B cell (primary cell): Measurements from ENCODE around the gene ACR. TPM values are rescaled to one million over a fixed set of nuclear protein-coding genes. Genes with fewer than 3 reads are reported as not detected.

Experiments used
- ATAC-seq: fragments of 200-7000 bp; cut with Tn5 transposase; one replicate; pipeline ENCODE4 v1.10.0; 2021; ENCODE audit warnings: low read depth, mild to moderate bottlenecking, moderate number of reproducible peaks, moderate library complexity
- CTCF ChIA-PET: fragments of 350-600 bp; sonication (Branson Sonifier 250); formaldehyde crosslinking; loops from one replicate; lab custom pipeline; 2021; ENCODE audit warnings: antibody characterized with exemption, inconsistent platforms; lab: Charles Lee
- POLR2A ChIA-PET: fragments of 350-600 bp; sonication (Branson Sonifier 250); formaldehyde crosslinking; loops from one replicate; lab custom pipeline; 2021; ENCODE audit warnings: antibody characterized with exemption; lab: Charles Lee
- DNase-seq: peaks from one replicate; pipeline ENCODE4 v3.0.0; 2013
- H2AFZ ChIP-seq: 2 replicates; pipeline ENCODE4 v1.6.1; 2012; ENCODE audit warnings: mild to moderate bottlenecking, low read depth, low read length; ENCODE audit not compliant: insufficient read depth, poor library complexity, severe bottlenecking
- H3K27ac ChIP-seq, 2 donors: 1 replicate in 1 of 2; 2 replicates in 1 of 2; pipeline ENCODE4 v1.5.1; 2012 to 2013; ENCODE audit warnings: low read length in 2 of 2, mild to moderate bottlenecking in 2 of 2, moderate library complexity in 1 of 2
- H3K27me3 ChIP-seq, 4 experiments: fragments of 200-600 bp in 1 of 4; sonication (generic) in 1 of 4; replicated peaks in 1 of 4; 1 replicate in 2 of 4; 2 replicates in 2 of 4; pipeline versions ENCODE4 v1.6.1 to v1.7.0; 2013 to 2016; ENCODE audit warnings: low read length in 3 of 4, mild to moderate bottlenecking in 2 of 4, mixed read lengths in 1 of 4, moderate library complexity in 1 of 4; ENCODE audit not compliant: insufficient read depth in 4 of 4, control insufficient read depth in 3 of 4; ENCODE audit errors: control extremely low read depth in 1 of 4
- H3K36me3 ChIP-seq, 2 experiments: replicated peaks in 1 of 2; 1 replicate in 1 of 2; 2 replicates in 1 of 2; pipeline versions ENCODE4 v1.6.1 to v1.7.1; 2013; ENCODE audit warnings: low read length in 1 of 2; ENCODE audit not compliant: insufficient read depth in 2 of 2, control insufficient read depth in 1 of 2; ENCODE audit errors: control extremely low read depth in 1 of 2, extremely low read depth in 1 of 2
- H3K4me1 ChIP-seq, 2 donors: fragments of 200-600 bp in 1 of 2; sonication (generic) in 1 of 2; 1 replicate in 1 of 2; 2 replicates in 1 of 2; pipeline versions ENCODE4 v1.5.1 to v1.6.1; 2013 to 2017; ENCODE audit warnings: low read length in 2 of 2; ENCODE audit not compliant: control insufficient read depth in 2 of 2, insufficient read depth in 2 of 2
- H3K4me2 ChIP-seq: replicated peaks from 2 replicates; pipeline ENCODE3; 2012; ENCODE audit warnings: mild to moderate bottlenecking, low read depth, low read length; ENCODE audit not compliant: poor library complexity, severe bottlenecking
- H3K4me3 ChIP-seq, 5 experiments: fragments of 200-600 bp in 1 of 5; sonication (generic) in 1 of 5; 1 replicate in 3 of 5; 2 replicates in 2 of 5; pipeline versions ENCODE4 v1.5.1 to v1.7.0; 2011 to 2016; ENCODE audit warnings: low read length in 4 of 5, mild to moderate bottlenecking in 4 of 5, low read depth in 2 of 5, control low read depth in 1 of 5, moderate library complexity in 1 of 5; ENCODE audit not compliant: insufficient read depth in 1 of 5; ENCODE audit errors: control extremely low read depth in 1 of 5, extremely low read depth in 1 of 5
- H3K79me2 ChIP-seq: fragments of 200-600 bp; sonication (generic); one replicate; pipeline ENCODE4 v1.6.0; 2016; ENCODE audit warnings: low read length; ENCODE audit not compliant: control insufficient read depth, insufficient read depth
- H3K9ac ChIP-seq: fragments of 200-600 bp; sonication (generic); 2 replicates; pipeline ENCODE4 v1.6.1; 2017; ENCODE audit warnings: mild to moderate bottlenecking, low read length, moderate library complexity
- H3K9me3 ChIP-seq, 3 donors: one replicate each; pipeline versions ENCODE4 v1.6.1 to v1.7.1; 2013; ENCODE audit warnings: low read length in 2 of 3; ENCODE audit not compliant: control insufficient read depth in 2 of 3, insufficient read depth in 1 of 3; ENCODE audit errors: control extremely low read depth in 1 of 3
- H4K20me1 ChIP-seq: 2 replicates; pipeline ENCODE4 v1.6.0; 2012; ENCODE audit warnings: mild to moderate bottlenecking, low read length; ENCODE audit not compliant: insufficient read depth, control insufficient read depth, poor library complexity, severe bottlenecking
- H3K27ac Mint-ChIP-seq: one replicate; pipeline ENCODE4 v1.8.0; 2021; ENCODE audit warnings: mixed read lengths
- H3K27me3 Mint-ChIP-seq: one replicate; pipeline ENCODE4 v1.8.0; 2021; ENCODE audit warnings: mixed read lengths
- H3K4me1 Mint-ChIP-seq: one replicate; pipeline ENCODE4 v1.8.0; 2021; ENCODE audit warnings: mixed read lengths
- H3K4me3 Mint-ChIP-seq: one replicate; pipeline ENCODE4 v1.8.0; 2021; ENCODE audit warnings: mixed read lengths
- H3K9me3 Mint-ChIP-seq: one replicate; pipeline ENCODE4 v1.8.0; 2022; ENCODE audit warnings: mixed read lengths; ENCODE audit not compliant: insufficient read depth
- CTCF ChIP-seq: fragments of 200-600 bp; IDR thresholded peaks from one replicate; pipeline ENCODE4 v1.8.0; 2022; ENCODE audit warnings: antibody characterized with exemption, mild to moderate bottlenecking
- EZH2 ChIP-seq: IDR thresholded peaks from 2 replicates; pipeline ENCODE4 v1.6.1; 2012; ENCODE audit warnings: borderline replicate concordance, low read depth, mild to moderate bottlenecking, moderate library complexity, low read length; ENCODE audit not compliant: insufficient read depth, poor library complexity, severe bottlenecking
- WGBS: methylation state at CpG from one replicate; pipeline ENCODE4 v1.1.5; 2013; ENCODE audit warnings: missing lambda C conversion rate; ENCODE audit not compliant: insufficient coverage; 5-methylcytosine and 5-hydroxymethylcytosine counted together
- intact Hi-C: fragments of 100-400 bp; cut with micrococcal nuclease; formaldehyde crosslinking; loops from one replicate; pipeline ENCODE4 v1.10.0; 2022
- polyA plus RNA-seq: library from polyadenylated mRNA; depleted of rRNA; stranded (reverse); fragments of >200 nt; gene quantifications from 2 replicates; pipeline ENCODE4 v1.2.3, GENCODE V29; 2012
- total RNA-seq, 2 donors: library from RNA; stranded (reverse); fragments of 120-200 nt in 1 of 2; gene quantifications; 1 replicate in 1 of 2; 2 replicates in 1 of 2; pipeline versions ENCODE4 v1.2.3 to v1.2.4, GENCODE V29; 2013 to 2022

Gene ACR
- total and polyA plus RNA-seq, 2 donors (not counting 1 experiment from before 2014, with no cell fraction given), result not detected

- Mint-ChIP-seq H3K27me3 (peaks cover 9% of the 10 kb centered on the region), H3K4me1 (no peaks in the 10 kb centered on the region), H3K27ac (no peak overlapping the region), H3K9me3 (peaks cover 4% of the 10 kb centered on the region), H3K4me3 (no peak overlapping the region)
- H3K79me2 ChIP-seq, result no peaks in the 10 kb centered on the region
- intact Hi-C loops, result no loop called here
- no peak overlapping the region for H3K9ac ChIP-seq
- H3K4me2 ChIP-seq, result no peak overlapping the region
- no peak for ATAC-seq
- CTCF ChIA-PET, result no interaction called here
- no peaks in the 10 kb centered on the region for H3K36me3 ChIP-seq
- POLR2A ChIA-PET, result no interaction called here
- H3K27me3 ChIP-seq, result no peaks in the 10 kb centered on the region
- no peaks in the 10 kb centered on the region for H3K4me1 ChIP-seq
- H3K27ac ChIP-seq, result no peak overlapping the region
- no peak overlapping the region for H3K4me3 ChIP-seq
- DNase-seq, result no peak
- H2AFZ ChIP-seq, result no peak overlapping the region
- peaks cover 0 to 4% (median 0%) of the 10 kb centered on the region in 3 donors for H3K9me3 ChIP-seq
- WGBS, result 98% methylated on average over 38 of the region's 38 CpGs
- no peaks in the 10 kb centered on the region for H4K20me1 ChIP-seq
- no peak for TF ChIP-seq EZH2
- TF ChIP-seq CTCF, result no peak
Measured at GRCh38 chr22:50710886-50711285, 27.1 kb upstream of the ACR start.

GRCh38 chr22:50711446-50712340, 26.3 kb upstream of the ACR start:
- no peaks in the 10 kb centered on the region for H3K36me3 ChIP-seq
- ChIA-PET CTCF (no interaction called here), POLR2A (no interaction called here)
- Mint-ChIP-seq H3K27ac (no peak overlapping the region), H3K9me3 (peaks cover 4% of the 10 kb centered on the region), H3K27me3 (peaks cover 12% of the 10 kb centered on the region), H3K4me1 (no peaks in the 10 kb centered on the region), H3K4me3 (no peak overlapping the region)
- no peaks in the 10 kb centered on the region for H3K79me2 ChIP-seq
- H2AFZ ChIP-seq, result no peak overlapping the region
- no peak overlapping the region for H3K4me3 ChIP-seq
- no peaks in the 10 kb centered on the region for H4K20me1 ChIP-seq
- intact Hi-C loops, result no loop called here
- 83% methylated on average over 14 of the region's 16 CpGs for WGBS
- DNase-seq, result no peak
- no peak overlapping the region for H3K27ac ChIP-seq
- no peaks in the 10 kb centered on the region for H3K27me3 ChIP-seq
- no peak for TF ChIP-seq CTCF
- TF ChIP-seq EZH2, result no peak
- H3K9me3 ChIP-seq, result peaks cover 0 to 4% (median 0%) of the 10 kb centered on the region in 3 donors
- no peak for ATAC-seq
- H3K4me2 ChIP-seq, result no peak overlapping the region
- H3K4me1 ChIP-seq, result no peaks in the 10 kb centered on the region
- H3K9ac ChIP-seq, result no peak overlapping the region
